Vagina (tissue), 2 donors: Measurements from ENCODE around the gene IL18.

ENCODE experiments used
- CTCF ChIP-seq, 3 experiments: fragments of 450-650 bp in 2 of 3; fragments of 200-600 bp in 1 of 3; sonication (generic) in 1 of 3; IDR thresholded peaks; one replicate each; pipeline ENCODE4 v1.5.1; 2017 to 2019; ENCODE audit warnings: antibody characterized with exemption in 3 of 3, mild to moderate bottlenecking in 2 of 3, moderate library complexity in 2 of 3
- POLR2A ChIP-seq, 2 donors: fragments of 450-650 bp; IDR thresholded peaks; one replicate each; pipeline ENCODE4 v1.6.1; 2017; ENCODE audit warnings: antibody characterized with exemption in 2 of 2, mild to moderate bottlenecking in 2 of 2, moderate library complexity in 2 of 2
- POLR2AphosphoS5 ChIP-seq, 2 donors: sonication (generic); formaldehyde crosslinking; IDR thresholded peaks; one replicate each; pipeline ENCODE4 v1.9.0; 2017; ENCODE audit warnings: antibody characterized with exemption in 2 of 2, mild to moderate bottlenecking in 2 of 2, low read depth in 1 of 2; ENCODE audit not compliant: insufficient read depth in 1 of 2

- TF ChIP-seq CTCF (IDR thresholded peaks at IDR 0.05) (no peak), POLR2AphosphoS5 (IDR thresholded peaks at IDR 0.05; ENCODE audit: insufficient read depth in 1 of 2, low read depth in 1 of 2) (peak in 1 of 2 donors; percentile 32), POLR2A (IDR thresholded peaks at IDR 0.05) (no peak)
Observed at GRCh38 chr11:112162761-112163546, 940 bp downstream of the IL18 start.
